ENCODE data around the gene IGSF3. TPM values are rescaled to one million over a fixed set of nuclear protein-coding genes. Genes with fewer than 3 reads are reported as not detected.

IGSF3 gene
- total and polyA plus RNA-seq, 10 of the 15 experiments (the other 5 are each of a cell fraction or from before 2014, with no cell fraction given) = 1.4 to 18.0 (median 9.6) TPM

- TF ChIP-seq BRCA1 (IDR thresholded peaks at IDR 0.05; ENCODE audit: low read depth, low read length) (no peak), E2F4 (IDR thresholded peaks at IDR 0.05; ENCODE audit: low read depth, low read length) (no peak), IRF5 (IDR thresholded peaks at IDR 0.05; ENCODE audit: borderline replicate concordance) (no peak), TAF1 (IDR thresholded peaks at IDR 0.05; ENCODE audit: borderline replicate concordance, low read depth, low read length) (no peak), ZBED1 (IDR thresholded peaks at IDR 0.05; ENCODE audit: borderline replicate concordance) (no peak), SMARCA5 (IDR thresholded peaks at IDR 0.05) (0 out of 2 replicates have a peak, but pooled peaks have one; percentile 81), CHD1 (IDR thresholded peaks at IDR 0.05; ENCODE audit: low read depth, low read length) (no peak), PBX3 (IDR thresholded peaks at IDR 0.05; ENCODE audit: insufficient replicate concordance, low read depth, low read length) (no peak), ZNF622 (IDR thresholded peaks at IDR 0.05) (no peak), STAT3 (IDR thresholded peaks at IDR 0.05; ENCODE audit: low read depth, low read length) (0 out of 2 replicates have a peak, but pooled peaks have one; percentile 1), REST (IDR thresholded peaks at IDR 0.05; ENCODE audit: low read depth, low read length) (no peak), ZNF687 (IDR thresholded peaks at IDR 0.05) (0 out of 2 replicates have a peak, but pooled peaks have one; percentile 1)
Observed at GRCh38 chr1:116558571-116558970, 109.0 kb downstream of the IGSF3 start (continued).
